SK-N-SH treated with all-trans-retinoic acid at 6 μM for 48 hours (cell line): ENCODE data around the gene CUEDC2.

ENCODE experiments used
- ARNTL ChIP-seq: fragments of 450-650 bp; formaldehyde crosslinking; IDR thresholded peaks from 2 replicates; pipeline ENCODE4 v1.5.0; 2020; ENCODE audit warnings: low read depth, mild to moderate bottlenecking, moderate library complexity, borderline replicate concordance
- CREB5 ChIP-seq: fragments of 250-450 bp; sonication (Bioruptor Pico); IDR thresholded peaks from 2 replicates; pipeline ENCODE4 v1.5.1; 2020; ENCODE audit warnings: low read depth, mild to moderate bottlenecking, moderate library complexity
- CSDC2 ChIP-seq: fragments of 250-450 bp; sonication (Bioruptor Pico); IDR thresholded peaks from 2 replicates; pipeline ENCODE4 v1.5.0; 2020; ENCODE audit warnings: mild to moderate bottlenecking, moderate library complexity
- ESRRG ChIP-seq: fragments of 250-450 bp; sonication (Bioruptor Pico); IDR thresholded peaks from 2 replicates; pipeline ENCODE4 v1.6.1; 2021; ENCODE audit warnings: mild to moderate bottlenecking
- OSR1 ChIP-seq: fragments of 250-450 bp; sonication (Bioruptor Pico); IDR thresholded peaks from 2 replicates; pipeline ENCODE4 v1.8.0; 2022; ENCODE audit warnings: moderate library complexity, mild to moderate bottlenecking, inconsistent platforms
- PATZ1 ChIP-seq: fragments of 250-450 bp; sonication (Bioruptor Pico); IDR thresholded peaks from 2 replicates; pipeline ENCODE4 v1.8.0; 2020; ENCODE audit warnings: mild to moderate bottlenecking, moderate library complexity, borderline replicate concordance
- POU6F1 ChIP-seq: fragments of 250-450 bp; sonication (Bioruptor Pico); IDR thresholded peaks from 2 replicates; pipeline ENCODE4 v1.8.0; 2021; ENCODE audit warnings: low read depth, mild to moderate bottlenecking, moderate library complexity, borderline replicate concordance
- PPARA ChIP-seq: fragments of 250-450 bp; sonication (Bioruptor Pico); IDR thresholded peaks from 2 replicates; pipeline ENCODE4 v1.5.0; 2020; ENCODE audit warnings: mild to moderate bottlenecking, borderline replicate concordance
- ZFP3 ChIP-seq: fragments of 250-450 bp; sonication (Bioruptor Pico); IDR thresholded peaks from 2 replicates; pipeline ENCODE4 v1.5.0; 2020; ENCODE audit warnings: mild to moderate bottlenecking, moderate library complexity

GRCh38 chr10:102403115-102403514 lies 29.3 kb downstream of the CUEDC2 start:
- TF ChIP-seq ESRRG (CRISPR knock-in tag) (no peak), CSDC2 (CRISPR knock-in tag) (no peak), ZFP3 (no peak), OSR1 (CRISPR knock-in tag) (no peak), ARNTL (no peak), PATZ1 (CRISPR knock-in tag) (no peak), POU6F1 (CRISPR knock-in tag) (no peak), PPARA (no peak), CREB5 (CRISPR knock-in tag) (no peak)
